ENCODE measurements around the gene IQSEC1. TPM values are rescaled to one million over a fixed set of nuclear protein-coding genes. Genes with fewer than 3 reads are reported as not detected.
"Not testable (repeated sequence)": the region's sequence is repeated elsewhere in the genome, so short reads cannot be mapped to it uniquely, and the experiment has no call there.

Gene IQSEC1
- total RNA-seq, 1 donor from 2014 or later: 57.1 TPM

GRCh38 chr3:12886106-12886679 is 187.0 kb downstream of the IQSEC1 start:
- DNase-seq (ENCODE audit: extremely low read depth, low read depth, low spot score): no peak

GRCh38 chr3:12885583-12885930 is 187.7 kb downstream of the IQSEC1 start:
- no peak for DNase-seq (ENCODE audit: extremely low read depth, low read depth, low spot score)

- no peak for DNase-seq (ENCODE audit: extremely low read depth, low read depth, low spot score)
These were observed 188.2 kb downstream of the IQSEC1 start for GRCh38 chr3:12884790-12885582.

- DNase-seq (ENCODE audit: extremely low read depth, low read depth, low spot score): no peak
These were observed 189.0 kb downstream of the IQSEC1 start for GRCh38 chr3:12884186-12884680.

GRCh38 chr3:12882336-12883310 is 190.6 kb downstream of the IQSEC1 start:
- DNase-seq (ENCODE audit: extremely low read depth, low read depth, low spot score): no peak

- not testable (repeated sequence) for DNase-seq (ENCODE audit: extremely low read depth, low read depth, low spot score)
These were observed 191.4 kb downstream of the IQSEC1 start for GRCh38 chr3:12881858-12882257.

GRCh38 chr3:12879191-12879815 is 193.9 kb downstream of the IQSEC1 start:
- DNase-seq (ENCODE audit: extremely low read depth, low read depth, low spot score): no peak

GRCh38 chr3:12878758-12879157 is 194.5 kb downstream of the IQSEC1 start:
- not testable (repeated sequence) for DNase-seq (ENCODE audit: extremely low read depth, low read depth, low spot score)

GRCh38 chr3:12878141-12878574 is 195.1 kb downstream of the IQSEC1 start:
- no peak for DNase-seq (ENCODE audit: extremely low read depth, low read depth, low spot score)

- DNase-seq (ENCODE audit: extremely low read depth, low read depth, low spot score): no peak
These were observed 196.2 kb downstream of the IQSEC1 start for GRCh38 chr3:12877040-12877439.

- no peak for DNase-seq (ENCODE audit: extremely low read depth, low read depth, low spot score)
These were observed 197.1 kb downstream of the IQSEC1 start for GRCh38 chr3:12875857-12876836.

- no peak for DNase-seq (ENCODE audit: extremely low read depth, low read depth, low spot score)
These were observed 201.7 kb downstream of the IQSEC1 start for GRCh38 chr3:12871404-12871983.

- DNase-seq (ENCODE audit: extremely low read depth, low read depth, low spot score): no peak
These were observed 202.3 kb downstream of the IQSEC1 start for GRCh38 chr3:12870942-12871341.

GRCh38 chr3:12869035-12869621 is 204.1 kb downstream of the IQSEC1 start:
- no peak for DNase-seq (ENCODE audit: extremely low read depth, low read depth, low spot score)

- peak; percentile 55 for DNase-seq (ENCODE audit: extremely low read depth, low read depth, low spot score)
These were observed 204.9 kb downstream of the IQSEC1 start for GRCh38 chr3:12868039-12869034.

GRCh38 chr3:12866836-12867235 is 206.4 kb downstream of the IQSEC1 start:
- DNase-seq (ENCODE audit: extremely low read depth, low read depth, low spot score): no peak

GRCh38 chr3:12865271-12865670 is 208.0 kb downstream of the IQSEC1 start:
- DNase-seq (ENCODE audit: extremely low read depth, low read depth, low spot score): no peak
